Mesodermal cell (in vitro differentiated cells): Measurements from ENCODE around the gene DCUN1D2. TPM values are rescaled to one million over a fixed set of nuclear protein-coding genes. Genes with fewer than 3 reads are reported as not detected.
A peak's percentile ranks its signal among the peaks of the same experiment; 100 is the strongest.

Experiments
- H3K27ac ChIP-seq: 2 replicates; pipeline ENCODE4 v1.7.0; 2013; ENCODE audit warnings: mild to moderate bottlenecking, low read depth, low read length, moderate library complexity; ENCODE audit not compliant: severe bottlenecking
- H3K36me3 ChIP-seq: 2 replicates; pipeline ENCODE4 v1.7.1; 2013; ENCODE audit warnings: mild to moderate bottlenecking, low read length, moderate library complexity; ENCODE audit not compliant: control insufficient read depth, insufficient read depth
- H3K4me1 ChIP-seq: one replicate; pipeline ENCODE4 v1.7.1; 2013; ENCODE audit warnings: mild to moderate bottlenecking, low read length; ENCODE audit not compliant: insufficient read depth, control insufficient read depth, poor library complexity, severe bottlenecking
- H3K4me3 ChIP-seq: 2 replicates; pipeline ENCODE4 v1.7.0; 2013; ENCODE audit warnings: low read length, control low read depth, mild to moderate bottlenecking; ENCODE audit not compliant: insufficient read depth, poor library complexity, severe bottlenecking; ENCODE audit errors: extremely low read depth
- H3K9me3 ChIP-seq: 2 replicates; pipeline ENCODE4 v1.7.1; 2013; ENCODE audit warnings: mild to moderate bottlenecking, low read length, moderate library complexity; ENCODE audit not compliant: control insufficient read depth
- WGBS, 2 experiments: methylation state at CpG; one replicate each; pipeline ENCODE4 v1.1.5; 2013; ENCODE audit warnings: missing lambda C conversion rate in 2 of 2; ENCODE audit not compliant: insufficient coverage in 2 of 2; 5-methylcytosine and 5-hydroxymethylcytosine counted together
- polyA plus RNA-seq, 2 experiments: library from polyadenylated mRNA; stranded (reverse); fragments of 50-300 nt; gene quantifications; one replicate each; pipeline ENCODE4 v1.2.3, GENCODE V29; 2013

DCUN1D2 gene
- polyA plus RNA-seq (2013, experiment 1 of 2): 11.8 TPM
- 12.2 TPM for polyA plus RNA-seq (2013, experiment 2 of 2)

DNA sequence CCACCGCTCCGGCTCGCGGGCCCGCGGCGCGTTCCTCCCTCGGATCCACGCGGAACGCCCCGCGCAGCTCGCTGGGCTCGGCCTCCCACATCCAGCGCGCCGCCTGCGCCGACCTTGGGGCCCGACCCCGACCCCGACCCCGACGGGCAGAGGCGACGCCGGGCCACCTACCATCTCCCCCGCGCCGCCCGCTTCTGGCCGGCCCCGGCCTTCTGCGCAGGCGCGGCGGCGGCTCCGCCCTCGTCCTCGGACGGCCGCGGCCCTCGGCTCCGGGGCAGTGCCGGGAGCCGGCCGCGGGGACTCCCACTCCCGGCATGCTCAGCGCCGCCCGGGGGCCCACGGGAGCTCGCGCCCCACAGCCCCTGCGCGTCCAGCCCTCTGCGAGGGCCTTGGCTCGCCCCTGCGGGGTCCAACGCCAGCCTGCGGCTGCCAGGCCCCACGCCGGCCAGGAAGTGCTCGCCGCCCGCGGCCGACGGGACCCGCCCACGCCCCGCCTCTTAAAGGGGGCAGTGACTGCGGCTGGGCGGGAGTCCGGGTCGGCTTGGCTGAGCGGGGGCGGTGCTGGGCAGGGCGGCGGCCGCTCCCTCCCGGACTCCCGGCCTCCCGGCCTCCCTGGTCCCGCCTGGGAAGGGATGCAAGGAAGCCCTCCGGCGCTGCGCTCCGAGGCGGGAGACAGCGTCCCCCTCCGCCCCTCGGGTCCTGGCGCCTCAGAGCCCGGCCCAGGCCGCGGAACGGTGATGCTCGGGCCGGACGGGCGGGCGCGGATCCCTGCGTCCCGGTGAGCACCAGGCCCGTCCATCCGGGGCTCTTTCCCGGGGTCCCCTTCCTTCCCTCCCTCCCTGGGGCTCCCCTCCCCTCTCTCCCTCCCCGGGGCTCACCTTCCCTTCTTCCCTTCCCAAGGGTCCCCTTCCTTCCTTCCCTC lies at the start of gene DCUN1D2:
Gene DCUN1D2 (minus strand): TSS at position 216 of the 922 bp plus-strand sequence. CDS start 42 bp downstream, at position 174.
- Histone ChIP-seq H3K4me1 (peaks cover 36% of the 10 kb centered on the region), H3K27ac (peak within 1 kb of the TSS; percentile 73), H3K4me3 (peak within 1 kb of the TSS; percentile 97), H3K36me3 (peaks cover 32% of the 10 kb centered on the region), H3K9me3 (no peaks in the 10 kb centered on the region)
- 0 to 1% methylated on average over 79 to 95 of the region's 115 CpGs for WGBS, 2 experiments

DNA sequence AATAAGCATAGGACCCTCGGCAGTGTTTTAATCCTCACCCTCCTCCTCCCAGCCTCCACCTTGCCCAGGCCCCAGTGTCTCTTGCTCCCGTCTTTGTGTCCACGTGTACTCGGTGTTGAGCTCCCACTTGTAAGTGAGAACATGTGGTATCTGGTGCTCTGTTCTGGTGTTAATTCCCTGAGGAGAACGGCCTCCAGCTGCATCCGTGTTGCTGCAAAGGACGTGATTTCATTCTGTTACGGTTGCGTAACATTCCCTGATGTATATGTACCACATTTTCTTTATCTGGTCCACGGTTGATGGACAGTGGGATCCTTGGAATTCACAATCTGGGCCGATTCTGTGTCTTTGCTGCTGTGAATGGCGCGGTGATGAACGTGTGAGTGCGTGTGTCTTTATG lies 49.3 kb upstream of the DCUN1D2 start:
- 94 to 97% methylated on average over 11 of the region's 15 CpGs for WGBS, 2 experiments
- Histone ChIP-seq H3K4me3 (no peak overlapping the region), H3K36me3 (peaks cover 69% of the 10 kb centered on the region)

DNA sequence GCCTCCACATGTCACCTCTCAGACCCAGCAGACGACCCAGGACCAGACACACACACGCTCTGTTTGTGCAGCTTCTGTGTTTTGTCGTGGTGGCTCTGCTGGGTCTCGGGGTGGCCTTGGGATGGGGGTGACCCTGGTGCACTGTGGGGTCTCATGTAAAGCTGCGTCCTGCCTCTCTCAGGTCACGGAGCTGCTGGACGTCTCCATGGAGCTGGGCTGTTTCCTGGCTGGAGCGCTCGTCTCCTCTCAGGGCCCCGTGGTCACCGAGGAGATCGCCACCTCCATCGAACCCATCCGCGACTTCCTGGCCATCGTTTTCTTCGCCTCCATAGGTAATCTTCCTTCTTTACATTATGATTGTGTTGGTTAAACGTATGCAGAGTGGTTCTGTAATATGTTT lies 48.7 kb upstream of the DCUN1D2 start:
- Histone ChIP-seq H3K4me3 (no peak overlapping the region), H3K4me1 (peaks cover 1% of the 10 kb centered on the region), H3K9me3 (peaks cover 8% of the 10 kb centered on the region), H3K36me3 (peaks cover 66% of the 10 kb centered on the region), H3K27ac (no peak overlapping the region)
- WGBS, 2 experiments: 93 to 100% methylated on average over 11 to 14 of the region's 18 CpGs

More for the DNA sequence above, 49.3 kb upstream of the DCUN1D2 start:
- H3K9me3 ChIP-seq: peaks cover 8% of the 10 kb centered on the region
- H3K4me1 ChIP-seq: peaks cover 7% of the 10 kb centered on the region
- no peak overlapping the region for H3K27ac ChIP-seq

- H3K27ac ChIP-seq: no peak overlapping the region
- peaks cover 65% of the 10 kb centered on the region for H3K36me3 ChIP-seq
- H3K9me3 ChIP-seq: peaks cover 8% of the 10 kb centered on the region
- H3K4me3 ChIP-seq: no peak overlapping the region
- WGBS, 2 experiments: 94 to 96% methylated on average over 24 to 25 of the region's 28 CpGs
- no peaks in the 10 kb centered on the region for H3K4me1 ChIP-seq
Observed at GRCh38 chr13:113538689-113539058, 48.2 kb upstream of the DCUN1D2 start.

- peaks cover 71% of the 10 kb centered on the region for H3K36me3 ChIP-seq
- no peaks in the 10 kb centered on the region for H3K4me1 ChIP-seq
- 91 to 97% methylated on average over 20 to 21 of the region's 21 CpGs for WGBS, 2 experiments
- peaks cover 8% of the 10 kb centered on the region for H3K9me3 ChIP-seq
- H3K27ac ChIP-seq: no peak overlapping the region
- no peak overlapping the region for H3K4me3 ChIP-seq
Observed at GRCh38 chr13:113537909-113538688, 47.6 kb upstream of the DCUN1D2 start.

DNA sequence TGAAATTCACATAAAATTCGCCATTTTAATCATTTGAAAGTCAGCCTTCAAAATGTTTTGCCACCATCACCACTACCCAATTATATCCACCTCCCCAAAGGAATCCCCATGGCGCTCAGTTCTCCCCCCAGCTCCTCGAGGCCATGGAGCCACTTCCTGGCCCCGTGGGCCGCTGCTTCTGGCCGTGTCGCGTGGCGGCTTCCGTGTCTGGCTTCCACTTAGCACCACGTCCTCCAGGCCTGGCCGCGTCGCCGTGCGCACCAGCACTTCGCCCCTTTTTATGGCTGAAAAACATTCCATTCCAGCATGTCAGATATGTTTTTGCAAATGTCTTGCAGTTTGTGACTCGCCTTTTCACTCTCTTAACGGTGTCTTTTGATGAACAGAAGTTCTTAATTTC lies 46.7 kb upstream of the DCUN1D2 start:
- peaks cover 4% of the 10 kb centered on the region for H3K4me1 ChIP-seq
- 91 to 93% methylated on average over 19 of the region's 19 CpGs for WGBS, 2 experiments
- H3K4me3 ChIP-seq: no peak overlapping the region
- H3K36me3 ChIP-seq: peaks cover 65% of the 10 kb centered on the region
- H3K9me3 ChIP-seq: peaks cover 8% of the 10 kb centered on the region
- no peak overlapping the region for H3K27ac ChIP-seq

GRCh38 chr13:113536461-113537110 lies 46.1 kb upstream of the DCUN1D2 start:
- Histone ChIP-seq H3K36me3 (peaks cover 67% of the 10 kb centered on the region), H3K9me3 (peaks cover 8% of the 10 kb centered on the region), H3K4me3 (no peak overlapping the region), H3K4me1 (peaks cover 8% of the 10 kb centered on the region), H3K27ac (no peak overlapping the region)
- WGBS, 2 experiments: 95 to 97% methylated on average over 13 to 16 of the region's 18 CpGs

- 96% methylated on average over 10 to 13 of the region's 13 CpGs for whole genome bisulfite sequencing, 2 experiments
- H3K27ac ChIP-seq: no peak overlapping the region
Observed at GRCh38 chr13:113535381-113535781, 44.9 kb upstream of the DCUN1D2 start.

DNA sequence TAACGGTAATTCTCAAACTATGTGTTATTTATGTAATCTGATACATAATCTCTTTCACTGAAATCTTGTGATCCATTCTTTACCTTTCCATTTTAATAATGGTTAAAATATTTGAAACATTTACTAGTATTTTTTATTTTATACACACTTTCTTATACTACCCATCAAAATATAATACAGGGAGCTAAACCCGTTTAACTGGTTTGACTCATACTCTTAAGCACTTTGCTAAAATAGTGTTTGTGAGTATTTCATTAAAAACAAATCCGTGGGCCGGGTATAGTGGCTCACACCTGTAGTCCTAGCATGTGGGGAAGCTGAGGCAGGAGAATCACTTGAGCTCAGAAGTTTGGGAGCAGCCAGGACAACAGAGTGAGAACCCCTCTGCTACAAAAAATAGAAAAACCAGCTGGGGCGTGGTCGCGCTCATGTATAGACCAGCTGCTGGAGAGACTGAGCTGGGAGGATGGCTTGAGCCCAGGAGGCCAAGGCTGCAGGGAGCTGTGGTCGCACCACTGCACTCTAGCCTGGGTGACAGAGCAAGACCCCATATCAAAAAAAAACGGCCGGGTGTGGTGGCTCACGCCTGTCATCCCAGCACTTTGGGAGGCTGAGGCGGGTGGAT lies 43.8 kb upstream of the DCUN1D2 start:
- Histone ChIP-seq H3K4me3 (no peak overlapping the region), H3K36me3 (peaks cover 53% of the 10 kb centered on the region), H3K27ac (no peak overlapping the region), H3K4me1 (peaks cover 11% of the 10 kb centered on the region), H3K9me3 (no peaks in the 10 kb centered on the region)
- WGBS, 2 experiments: 100% methylated on average over 6 to 7 of the region's 12 CpGs

More at GRCh38 chr13:113535381-113535781, 44.9 kb upstream of the DCUN1D2 start:
- Histone ChIP-seq H3K4me1 (peaks cover 11% of the 10 kb centered on the region), H3K4me3 (no peak overlapping the region), H3K9me3 (no peaks in the 10 kb centered on the region), H3K36me3 (peaks cover 57% of the 10 kb centered on the region)
